Fibroblast of villous mesenchyme (primary cell): ENCODE results near the gene BAIAP2. TPM values are rescaled to one million over a fixed set of nuclear protein-coding genes. Genes with fewer than 3 reads are reported as not detected.

Experiments used
- DNase-seq: peaks from one replicate; pipeline ENCODE4 v3.0.0-alpha.2; 2010; ENCODE audit warnings: low read depth
- H3K4me3 ChIP-seq: 2 replicates; pipeline ENCODE4 v1.5.1; 2011; ENCODE audit warnings: low read depth, mild to moderate bottlenecking, low read length
- CTCF ChIP-seq: IDR thresholded peaks from 2 replicates; pipeline ENCODE4 v1.5.1; 2012; ENCODE audit warnings: low read depth, mild to moderate bottlenecking, low read length; ENCODE audit not compliant: insufficient read depth
- total RNA-seq: library from RNA; depleted of rRNA; stranded (reverse); fragments of >200 nt; gene quantifications from 2 replicates; pipeline ENCODE4 v1.2.3, GENCODE V29; 2012

Gene BAIAP2
- total RNA-seq, 1 donor, result 25.0 TPM

GRCh38 chr17:81030741-81031565, 4.0 kb upstream of the BAIAP2 start:
- no peak for DNase-seq
- no peak for TF ChIP-seq CTCF
- H3K4me3 ChIP-seq, result no peak overlapping the region

- no peak overlapping the region for H3K4me3 ChIP-seq
- no peak for TF ChIP-seq CTCF
- no peak for DNase-seq
Observed at GRCh38 chr17:81031566-81032550, 3.1 kb upstream of the BAIAP2 start.

GRCh38 chr17:81032641-81033480, 2.1 kb upstream of the BAIAP2 start:
- H3K4me3 ChIP-seq, result no peak overlapping the region
- no peak for DNase-seq
- no peak for TF ChIP-seq CTCF

- no peak for DNase-seq
- no peak for TF ChIP-seq CTCF
Observed at GRCh38 chr17:81033535-81034167, 1.3 kb upstream of the BAIAP2 start.

GRCh38 chr17:81034168-81034777, 678 bp upstream of the BAIAP2 start:
- peak overlapping the region; percentile 79 for H3K4me3 ChIP-seq
- TF ChIP-seq CTCF, result no peak
- no peak for DNase-seq

More at GRCh38 chr17:81033535-81034167, 1.3 kb upstream of the BAIAP2 start:
- H3K4me3 ChIP-seq, result peak overlapping the region; percentile 79
